ENCODE data around the gene FCN1. TPM values are rescaled to one million over a fixed set of nuclear protein-coding genes. Genes with fewer than 3 reads are reported as not detected.

FCN1 gene
- total and polyA plus RNA-seq, 2 of the 8 experiments (the other 6 are each of a cell fraction or from before 2014, with no cell fraction given) = not detected

DNA sequence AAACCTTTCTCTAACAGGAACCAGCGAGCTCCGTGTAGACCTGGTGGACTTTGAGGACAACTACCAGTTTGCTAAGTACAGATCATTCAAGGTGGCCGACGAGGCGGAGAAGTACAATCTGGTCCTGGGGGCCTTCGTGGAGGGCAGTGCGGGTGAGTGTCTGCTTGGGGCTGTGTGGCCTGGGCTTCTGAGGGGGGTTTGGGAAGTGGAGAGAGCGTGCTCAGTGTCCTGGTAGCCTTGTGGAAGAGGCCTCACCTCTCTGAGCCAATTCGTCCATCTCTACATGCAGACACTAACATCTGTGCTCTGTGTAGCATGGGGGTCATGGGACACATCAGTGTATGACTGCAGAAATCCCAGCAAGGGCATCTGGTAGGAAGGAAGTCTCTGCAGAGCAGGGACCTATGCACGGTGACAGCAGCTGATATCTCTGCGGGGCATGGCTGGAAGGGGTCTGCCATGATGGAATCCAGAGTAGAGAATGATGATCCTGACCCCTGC lies 31.2 kb downstream of the FCN1 start:
- no peak overlapping the region; the same call in 1 of the 2 replicates for H4K8ac ChIP-seq (ENCODE audit: extremely low read depth, insufficient read depth, low read length)
- H3K23ac ChIP-seq (ENCODE audit: insufficient read length) = no peak overlapping the region
- H3K79me1 ChIP-seq (ENCODE audit: low read depth, low read length) = no peaks in the 10 kb centered on the region
- H3K9ac ChIP-seq (replicated peaks in 1 of 4; ENCODE audit: extremely low read depth in 1 of 4, low read depth in 3 of 4, low read length in 3 of 4) = no peak overlapping the region; a peak in 1 of 7 replicates
- 96% methylated on average over 11 of the region's 11 CpGs; no CpG with 5 or more reads in 1 of the 2 experiments for WGBS, 2 experiments (ENCODE audit: extremely low coverage in 1 of 2, insufficient coverage in 1 of 2, insufficient read length in 1 of 2, insufficient replicate concordance in 2 of 2, low coverage in 1 of 2, low lambda C conversion rate in 2 of 2, missing lambda C conversion rate in 1 of 2)
- no peak overlapping the region for H3K4ac ChIP-seq (replicated peaks; ENCODE audit: insufficient read length, low read depth, low read length)
- no peak overlapping the region for H3K56ac ChIP-seq (replicated peaks; ENCODE audit: insufficient read length, low read depth, low read length)
- H3K36me3 ChIP-seq (ENCODE audit: control insufficient read depth in 2 of 4, insufficient read depth in 4 of 4, low read length in 3 of 4) = no peaks in the 10 kb centered on the region
- no peaks in the 10 kb centered on the region; the same call in 1 of the 2 replicates for H3K23me2 ChIP-seq (ENCODE audit: low read depth, low read length)
- ChIA-PET POLR2A (ENCODE audit: partially characterized antibody) (no interaction called here), CTCF (ENCODE audit: partially characterized antibody) (no interaction called here)
- no peak overlapping the region for H2BK120ac ChIP-seq (replicated peaks; ENCODE audit: low read depth, low read length)
- no peaks in the 10 kb centered on the region for H3K9me3 ChIP-seq (ENCODE audit: insufficient read depth in 2 of 2, low read depth in 1 of 2, low read length in 1 of 2)
- H4K5ac ChIP-seq (ENCODE audit: insufficient read length, low read depth, low read length) = no peak overlapping the region
- H3K27me3 ChIP-seq (replicated peaks in 1 of 4; ENCODE audit: control insufficient read depth in 3 of 4, extremely low read depth in 1 of 4, insufficient read depth in 3 of 4, low read length in 3 of 4) = no peaks in the 10 kb centered on the region
- H3K27ac ChIP-seq (ENCODE audit: low read depth, low read length) = no peak overlapping the region
- no peak overlapping the region for H3K18ac ChIP-seq (ENCODE audit: extremely low read depth, low read length)
- no peak overlapping the region for H2BK15ac ChIP-seq (ENCODE audit: low read length)
- no peak overlapping the region for H2BK5ac ChIP-seq (ENCODE audit: low read depth, low read length)
- H3K4me2 ChIP-seq (ENCODE audit: insufficient read depth in 1 of 2, low read depth in 2 of 2, low read length in 2 of 2) = no peak overlapping the region
- no peak overlapping the region for H2AFZ ChIP-seq (ENCODE audit: low read length)
- no peak overlapping the region for H2AK5ac ChIP-seq (ENCODE audit: low read depth, low read length)
- H4K91ac ChIP-seq (replicated peaks; ENCODE audit: insufficient read length, low read length) = no peak overlapping the region
- no peaks in the 10 kb centered on the region for H4K20me1 ChIP-seq (replicated peaks in 1 of 2; ENCODE audit: control insufficient read depth in 1 of 2, insufficient read depth in 2 of 2, low read length in 2 of 2)
- no peak overlapping the region for H2BK12ac ChIP-seq (ENCODE audit: low read depth, low read length)
- no peak overlapping the region for H3K4me3 ChIP-seq (ENCODE audit: extremely low read depth in 1 of 4, insufficient read depth in 2 of 4, low read depth in 3 of 4, low read length in 4 of 4)
- no peak for FAIRE-seq
- DNase-seq (ENCODE audit: low read depth in 1 of 2, low spot score in 2 of 2) = no peak
- H3K14ac ChIP-seq (ENCODE audit: insufficient read length) = no peak overlapping the region
- H3K4me1 ChIP-seq (replicated peaks in 1 of 4; ENCODE audit: control insufficient read depth in 3 of 4, insufficient read depth in 4 of 4, low read length in 3 of 4) = no peaks in the 10 kb centered on the region
- H3K79me2 ChIP-seq (ENCODE audit: control insufficient read depth in 1 of 2, insufficient read depth in 2 of 2, low read length in 2 of 2) = no peaks in the 10 kb centered on the region
- no peak overlapping the region for H2BK20ac ChIP-seq (ENCODE audit: low read length)
- TF ChIP-seq SP1 (IDR thresholded peaks at IDR 0.05; ENCODE audit: low read depth, low read length) = no peak
- no peak for TF ChIP-seq BACH1 (IDR thresholded peaks at IDR 0.05; ENCODE audit: low read length)
- no peak for TF ChIP-seq TAF7 (optimal IDR thresholded peaks at IDR 0.05; ENCODE audit: borderline replicate concordance, low read depth, low read length)
- TF ChIP-seq SAP30 (IDR thresholded peaks at IDR 0.05; ENCODE audit: insufficient read depth, insufficient replicate concordance, low read length) = no peak
- TF ChIP-seq, protein P1, sequence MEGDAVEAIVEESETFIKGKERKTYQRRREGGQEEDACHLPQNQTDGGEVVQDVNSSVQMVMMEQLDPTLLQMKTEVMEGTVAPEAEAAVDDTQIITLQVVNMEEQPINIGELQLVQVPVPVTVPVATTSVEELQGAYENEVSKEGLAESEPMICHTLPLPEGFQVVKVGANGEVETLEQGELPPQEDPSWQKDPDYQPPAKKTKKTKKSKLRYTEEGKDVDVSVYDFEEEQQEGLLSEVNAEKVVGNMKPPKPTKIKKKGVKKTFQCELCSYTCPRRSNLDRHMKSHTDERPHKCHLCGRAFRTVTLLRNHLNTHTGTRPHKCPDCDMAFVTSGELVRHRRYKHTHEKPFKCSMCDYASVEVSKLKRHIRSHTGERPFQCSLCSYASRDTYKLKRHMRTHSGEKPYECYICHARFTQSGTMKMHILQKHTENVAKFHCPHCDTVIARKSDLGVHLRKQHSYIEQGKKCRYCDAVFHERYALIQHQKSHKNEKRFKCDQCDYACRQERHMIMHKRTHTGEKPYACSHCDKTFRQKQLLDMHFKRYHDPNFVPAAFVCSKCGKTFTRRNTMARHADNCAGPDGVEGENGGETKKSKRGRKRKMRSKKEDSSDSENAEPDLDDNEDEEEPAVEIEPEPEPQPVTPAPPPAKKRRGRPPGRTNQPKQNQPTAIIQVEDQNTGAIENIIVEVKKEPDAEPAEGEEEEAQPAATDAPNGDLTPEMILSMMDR (IDR thresholded peaks at IDR 0.05; ENCODE audit: control extremely low read depth in 1 of 3, insufficient read depth in 1 of 3, low read depth in 1 of 3, low read length in 3 of 3) = no peak
- no peak for TF ChIP-seq SIX5 (IDR thresholded peaks at IDR 0.05; ENCODE audit: low read depth, low read length)
- no peak for TF ChIP-seq YY1 (IDR thresholded peaks at IDR 0.05; ENCODE audit: low read depth, low read length)
- no peak for TF ChIP-seq POLR2AphosphoS5 (IDR thresholded peaks at IDR 0.05; ENCODE audit: low read depth, low read length)
- TF ChIP-seq JUN (IDR thresholded peaks at IDR 0.05; ENCODE audit: low read depth, low read length) = no peak
- no peak for TF ChIP-seq NRF1 (IDR thresholded peaks at IDR 0.05; ENCODE audit: low read depth, low read length)
- no peak for TF ChIP-seq HDAC6 (IDR thresholded peaks at IDR 0.05; ENCODE audit: low read depth, low read length)
- TF ChIP-seq SP2 (IDR thresholded peaks at IDR 0.05; ENCODE audit: low read length) = no peak
- no peak for TF ChIP-seq MAX (IDR thresholded peaks at IDR 0.05)

Data from H1 (cell line).